Measurements from ENCODE around the gene KCTD15.

The KCTD15 gene

DNA sequence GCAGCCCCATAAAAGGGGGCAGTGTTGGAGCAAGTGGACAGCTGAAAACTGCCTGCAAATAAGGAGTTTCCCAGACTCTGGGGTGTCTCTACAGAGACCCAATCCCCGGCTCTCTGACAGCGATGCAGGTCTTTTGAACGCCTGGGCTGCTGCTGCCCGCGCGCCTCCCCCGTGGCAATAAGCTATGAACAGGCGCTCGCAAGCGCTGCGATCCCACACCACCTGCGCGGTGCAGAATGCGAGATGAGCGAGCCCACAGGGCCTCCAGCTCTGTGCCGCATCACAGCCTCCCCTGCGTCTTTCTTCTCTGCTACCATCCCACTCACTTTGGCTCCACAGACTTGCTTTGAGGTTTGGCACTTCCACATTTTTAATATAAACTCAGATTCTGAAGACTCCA lies 62.3 kb downstream of the KCTD15 start:
- no peak for DNase-seq (ENCODE audit: low read depth)

DNA sequence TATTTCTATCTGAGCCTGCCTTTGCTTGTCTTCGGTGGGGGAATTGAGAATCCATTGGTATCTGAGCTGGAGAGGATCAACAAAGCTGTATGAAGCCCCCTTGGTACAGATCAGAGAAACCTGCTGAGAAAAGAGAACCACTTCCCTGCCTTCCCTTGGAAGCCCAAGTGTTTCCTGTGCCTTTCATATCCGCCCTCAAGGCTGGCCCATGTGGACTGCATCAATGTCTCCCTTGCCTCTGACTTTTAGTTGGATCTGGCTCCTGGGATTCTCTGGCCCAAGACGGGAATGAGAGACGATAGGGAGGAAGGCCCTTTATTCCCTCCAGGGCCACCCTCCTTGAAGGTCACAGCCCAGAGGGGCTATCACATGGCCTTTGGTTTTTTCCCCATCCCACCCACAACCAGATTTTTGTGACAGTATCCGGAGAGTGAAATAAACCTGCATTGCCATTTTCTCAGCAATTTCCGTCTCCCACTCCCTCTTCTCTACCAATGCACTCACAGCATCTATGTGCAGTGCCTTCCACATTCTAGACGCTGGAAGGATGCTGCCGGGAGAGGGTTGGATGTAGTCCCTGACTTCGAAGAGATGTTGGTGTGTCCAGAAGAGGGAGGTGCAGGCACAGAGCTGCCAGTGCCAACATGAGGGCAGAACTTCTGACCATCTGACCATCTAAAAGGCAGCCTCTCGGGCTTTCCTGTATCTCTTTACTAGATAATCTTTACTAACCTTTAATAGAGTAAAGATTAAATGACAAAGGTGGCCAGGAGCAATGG lies 63.8 kb downstream of the KCTD15 start:
- DNase-seq (ENCODE audit: low read depth): no peak

DNA sequence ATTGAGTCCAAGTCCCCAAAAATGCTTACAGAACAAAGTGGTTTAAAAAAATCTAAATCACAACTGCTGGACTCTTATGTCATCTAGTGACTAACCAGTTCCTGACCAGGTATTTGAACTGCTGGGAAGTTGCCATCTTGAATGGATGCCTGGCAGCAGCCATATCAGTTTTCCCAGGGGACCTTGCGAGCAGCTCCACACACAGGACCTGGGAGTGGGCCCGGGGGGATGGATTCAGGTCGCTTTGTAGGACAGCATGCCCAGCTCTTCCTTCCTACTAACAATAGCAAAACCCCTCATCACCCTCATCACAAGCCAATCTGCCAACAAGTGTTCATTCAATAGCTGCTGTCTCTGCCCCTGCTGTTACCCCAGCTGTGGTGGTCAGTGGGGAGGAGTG lies 65.3 kb downstream of the KCTD15 start:
- no peak for DNase-seq (ENCODE audit: low read depth)

DNA sequence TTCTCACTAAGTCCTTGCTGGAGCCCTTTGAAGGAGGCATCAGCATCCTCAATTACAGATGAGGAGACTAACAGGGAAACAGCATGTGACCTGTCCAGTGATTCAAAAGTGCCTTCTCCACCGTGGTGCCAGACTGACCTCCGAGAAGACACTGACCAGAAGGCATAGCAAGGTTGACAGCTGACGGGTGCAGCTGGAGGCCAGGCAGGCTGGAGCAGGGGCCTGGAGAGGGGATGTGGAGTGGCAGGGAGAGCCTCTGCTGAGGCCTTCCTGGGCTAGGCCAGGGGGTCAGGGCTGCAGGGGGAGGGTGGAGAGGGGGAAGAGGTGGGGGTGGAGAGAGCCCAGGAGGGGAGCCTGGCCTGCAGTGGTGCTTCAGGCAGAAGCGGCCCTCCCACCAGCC lies 66.3 kb downstream of the KCTD15 start:
- no peak for DNase-seq (ENCODE audit: low read depth)

DNA sequence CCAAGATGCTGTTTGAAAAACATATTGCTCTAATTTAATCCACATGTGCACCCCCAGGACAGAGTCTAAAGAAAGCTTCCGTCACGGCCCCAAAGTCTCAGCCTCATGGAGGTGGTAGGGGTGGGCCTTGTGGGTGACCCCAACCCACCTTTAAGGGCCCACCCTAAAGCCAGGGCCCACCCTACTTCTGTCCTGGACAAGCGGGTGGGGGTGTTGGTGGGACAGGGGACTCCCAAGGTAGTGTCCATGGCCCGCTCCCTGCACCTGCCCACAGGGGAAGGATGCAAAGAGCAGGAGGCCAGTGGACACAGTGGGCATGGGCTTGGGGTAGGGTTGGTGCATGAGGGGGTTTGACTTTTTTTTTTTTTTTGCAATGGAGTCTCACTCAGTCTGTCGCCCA lies 66.8 kb downstream of the KCTD15 start:
- DNase-seq (ENCODE audit: low read depth): no peak

DNA sequence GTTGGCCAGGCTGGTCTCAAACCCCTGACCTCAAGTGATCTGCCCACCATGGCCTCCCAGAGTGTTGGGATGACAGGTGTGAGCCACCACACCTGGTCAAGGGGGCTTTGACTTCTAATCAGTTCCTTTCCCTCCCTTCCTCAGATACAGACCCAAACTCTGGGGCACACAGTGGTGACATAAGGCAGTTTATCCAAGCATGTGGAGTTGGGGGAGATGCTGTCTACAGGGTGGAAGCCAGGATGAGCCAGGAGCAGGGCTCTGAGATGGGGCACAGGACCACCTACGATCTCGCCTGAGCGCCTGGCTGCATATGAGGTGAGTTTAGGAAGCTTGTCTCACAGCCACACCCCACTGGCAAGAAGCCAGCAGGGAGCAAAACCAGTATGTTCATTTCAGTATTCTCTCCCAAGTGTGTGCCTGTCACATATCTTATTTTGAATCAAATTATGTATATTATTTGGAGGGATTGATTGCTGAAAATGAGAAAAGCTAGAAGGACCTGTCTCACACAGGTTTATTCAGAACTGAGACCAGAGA lies 67.7 kb downstream of the KCTD15 start:
- DNase-seq (ENCODE audit: low read depth): no peak

DNA sequence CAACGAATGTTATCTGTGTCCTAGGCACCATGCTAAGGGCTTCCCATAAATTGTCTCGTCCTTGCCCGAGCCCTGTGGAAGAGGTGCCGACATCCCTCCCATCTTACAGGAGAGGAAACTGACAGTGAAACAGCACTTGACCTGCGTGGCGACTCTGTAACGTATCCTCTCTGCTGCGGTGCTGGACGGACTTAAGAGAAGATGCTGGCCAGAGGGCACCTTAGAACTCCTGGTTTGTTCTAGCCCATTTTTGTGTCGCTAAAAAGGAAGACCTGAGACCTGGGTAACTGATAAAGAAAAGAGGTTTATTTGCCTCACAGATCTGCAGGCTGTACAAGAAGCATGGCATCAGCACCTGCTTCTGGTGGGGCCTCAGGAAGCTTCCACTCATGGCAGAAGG lies 68.6 kb downstream of the KCTD15 start:
- no peak for DNase-seq (ENCODE audit: low read depth)
